ENCODE data around the gene SHC2. TPM values are rescaled to one million over a fixed set of nuclear protein-coding genes. Genes with fewer than 3 reads are reported as not detected.

SHC2 gene
- polyA plus RNA-seq, 1 donor (not counting 4 experiments of a cell fraction or from before 2014, with no cell fraction given) = 2.5 TPM

DNA sequence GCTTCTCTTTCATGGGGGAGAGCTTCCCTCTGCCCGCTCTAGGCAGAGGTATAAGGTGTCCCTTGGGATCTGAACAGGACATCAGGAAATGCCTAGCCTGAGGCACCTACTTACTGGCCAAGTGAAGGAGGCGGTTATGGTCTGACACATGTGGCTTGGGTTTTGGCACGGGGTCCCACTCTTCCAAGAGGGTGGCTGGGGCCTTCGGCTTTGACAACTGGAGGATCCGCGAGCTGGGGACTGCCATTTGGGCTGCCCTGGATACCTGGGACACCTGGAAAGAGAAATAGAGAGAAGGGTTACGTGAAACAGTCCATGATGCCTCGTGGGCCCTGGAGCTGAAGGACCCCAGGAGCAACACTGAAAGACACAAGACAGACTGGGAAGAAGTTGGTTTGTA lies 93.9 kb downstream of the SHC2 start:
- Histone ChIP-seq H2AFZ (ENCODE audit: control insufficient read depth, low read length) (no peak overlapping the region), H3K36me3 (ENCODE audit: control insufficient read depth in 2 of 2, extremely low read depth in 1 of 2, insufficient read depth in 2 of 2, low read length in 2 of 2) (no peaks in the 10 kb centered on the region), H3K9me1 (ENCODE audit: control insufficient read depth, extremely low read depth, insufficient read depth, low read length) (no peaks in the 10 kb centered on the region), H3K4me2 (ENCODE audit: control insufficient read depth, extremely low read depth, insufficient read depth, low read depth, low read length) (no peak overlapping the region), H3K79me2 (ENCODE audit: control insufficient read depth, insufficient read depth, low read length) (no peaks in the 10 kb centered on the region), H4K20me1 (ENCODE audit: control insufficient read depth, extremely low read depth, insufficient read depth, low read length) (no peaks in the 10 kb centered on the region), H3K4me1 (ENCODE audit: control insufficient read depth, extremely low read depth, insufficient read depth, low read length) (no peaks in the 10 kb centered on the region), H3K27ac (ENCODE audit: control insufficient read depth, insufficient read depth, low read length) (no peak overlapping the region), H3K27me3 (ENCODE audit: control insufficient read depth, extremely low read depth, insufficient read depth, low read length) (no peaks in the 10 kb centered on the region), H3K4me3 (ENCODE audit: control insufficient read depth in 2 of 3, extremely low read depth in 1 of 3, insufficient read depth in 2 of 3, low read depth in 1 of 3, low read length in 3 of 3) (no peak overlapping the region), H3K9me3 (ENCODE audit: control insufficient read depth, low read depth, low read length) (no peaks in the 10 kb centered on the region), H3K9ac (ENCODE audit: control insufficient read depth, extremely low read depth, insufficient read depth, low read length) (no peak overlapping the region)
- DNase-seq (ENCODE audit: low read depth, low spot score) (no peak), FAIRE-seq (no peak)
- dilution Hi-C loops (cut with MboI; ENCODE audit: extremely low pct_ligation_motif_present, low sequenced_read_pairs) = no loop called here
- TF ChIP-seq, protein P1, sequence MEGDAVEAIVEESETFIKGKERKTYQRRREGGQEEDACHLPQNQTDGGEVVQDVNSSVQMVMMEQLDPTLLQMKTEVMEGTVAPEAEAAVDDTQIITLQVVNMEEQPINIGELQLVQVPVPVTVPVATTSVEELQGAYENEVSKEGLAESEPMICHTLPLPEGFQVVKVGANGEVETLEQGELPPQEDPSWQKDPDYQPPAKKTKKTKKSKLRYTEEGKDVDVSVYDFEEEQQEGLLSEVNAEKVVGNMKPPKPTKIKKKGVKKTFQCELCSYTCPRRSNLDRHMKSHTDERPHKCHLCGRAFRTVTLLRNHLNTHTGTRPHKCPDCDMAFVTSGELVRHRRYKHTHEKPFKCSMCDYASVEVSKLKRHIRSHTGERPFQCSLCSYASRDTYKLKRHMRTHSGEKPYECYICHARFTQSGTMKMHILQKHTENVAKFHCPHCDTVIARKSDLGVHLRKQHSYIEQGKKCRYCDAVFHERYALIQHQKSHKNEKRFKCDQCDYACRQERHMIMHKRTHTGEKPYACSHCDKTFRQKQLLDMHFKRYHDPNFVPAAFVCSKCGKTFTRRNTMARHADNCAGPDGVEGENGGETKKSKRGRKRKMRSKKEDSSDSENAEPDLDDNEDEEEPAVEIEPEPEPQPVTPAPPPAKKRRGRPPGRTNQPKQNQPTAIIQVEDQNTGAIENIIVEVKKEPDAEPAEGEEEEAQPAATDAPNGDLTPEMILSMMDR (optimal IDR thresholded peaks at IDR 0.05 in 1 of 3, IDR thresholded peaks at IDR 0.05 in 1 of 3, conservative IDR thresholded peaks at IDR 0.05 in 1 of 3; ENCODE audit: extremely low read depth in 1 of 3, insufficient read depth in 2 of 3, low read length in 3 of 3) = no peak
- no peak for TF ChIP-seq EZH2 (IDR thresholded peaks at IDR 0.05; ENCODE audit: low read length)

Small RNAs within 50 kb of the gene (small RNA-seq; reads per million reads assigned to genes)
- gene RNA5SP462 (ENCODE audit: insufficient read length in 3 of 3, low read depth in 3 of 3, low replicate concordance in 1 of 3) = 0 to 1.0 (median 0) reads per million in 3 experiments

Other genes starting within 250 kb of the SHC2 start
- 13.4 to 45.9 TPM (median 13.6 TPM) in 3 replicates for gene PLPP2, start 169.6 kb downstream of the SHC2 start, polyA plus RNA-seq
- gene MIER2, start 116.2 kb downstream of the SHC2 start, polyA plus RNA-seq = 16.3 to 21.9 TPM (median 18.4 TPM) in 3 replicates
- gene C2CD4C, start 51.9 kb downstream of the SHC2 start, polyA plus RNA-seq = 1.6 to 4.1 TPM (median 2.6 TPM) in 3 replicates
- 0.05 to 0.12 TPM (median 0.07 TPM) in 3 replicates for gene MADCAM1, start 35.5 kb upstream of the SHC2 start, polyA plus RNA-seq
- 1.4 to 3.3 TPM (median 1.9 TPM) in 3 replicates for gene TPGS1, start 46.5 kb upstream of the SHC2 start, polyA plus RNA-seq
- gene CDC34, start 70.7 kb upstream of the SHC2 start, polyA plus RNA-seq = 47.5 to 72.0 TPM (median 48.6 TPM) in 3 replicates
- not detected in 3 replicates for gene GZMM, start 83.0 kb upstream of the SHC2 start, polyA plus RNA-seq
- gene BSG, start 111.6 kb upstream of the SHC2 start, polyA plus RNA-seq = 388 to 552 TPM (median 537 TPM) in 3 replicates
- 0.13 to 0.56 TPM (median 0.26 TPM) in 3 replicates for gene HCN2, start 128.8 kb upstream of the SHC2 start, polyA plus RNA-seq
- 20.9 to 53.6 TPM (median 33.3 TPM) in 3 replicates for gene POLRMT, start 172.5 kb upstream of the SHC2 start, polyA plus RNA-seq
- gene FGF22, start 178.8 kb upstream of the SHC2 start, polyA plus RNA-seq = 0.05 TPM in 1 of 3 replicates, not detected in the others
- 8.2 to 30.0 TPM (median 14.8 TPM) in 3 replicates for gene RNF126, start 202.2 kb upstream of the SHC2 start, polyA plus RNA-seq
- gene FSTL3, start 215.4 kb upstream of the SHC2 start, polyA plus RNA-seq = 54.4 to 105 TPM (median 66.0 TPM) in 3 replicates
- not detected in 3 replicates for gene PRSS57, start 234.4 kb upstream of the SHC2 start, polyA plus RNA-seq
- 0.09 to 0.46 TPM in 2 of 3 replicates, not detected in the other for gene PALM, start 247.9 kb upstream of the SHC2 start, polyA plus RNA-seq